ENCODE data around the gene DIAPH3. TPM values are rescaled to one million over a fixed set of nuclear protein-coding genes. Genes with fewer than 3 reads are reported as not detected.

DIAPH3 gene
- total RNA-seq, 1 experiment from 2014 or later = 27.6 TPM

- no peak for TF ChIP-seq ZNF281 (CRISPR knock-in tag; IDR thresholded peaks at IDR 0.05)
- TF ChIP-seq ATF6 (CRISPR knock-in tag; IDR thresholded peaks at IDR 0.05) = no peak
- no peak for TF ChIP-seq CREM (CRISPR knock-in tag; IDR thresholded peaks at IDR 0.05)
- no peak for TF ChIP-seq USF2 (CRISPR knock-in tag; IDR thresholded peaks at IDR 0.05)
These were observed 137.4 kb downstream of the DIAPH3 start (continued) for GRCh38 chr13:60026286-60026685.

DNA sequence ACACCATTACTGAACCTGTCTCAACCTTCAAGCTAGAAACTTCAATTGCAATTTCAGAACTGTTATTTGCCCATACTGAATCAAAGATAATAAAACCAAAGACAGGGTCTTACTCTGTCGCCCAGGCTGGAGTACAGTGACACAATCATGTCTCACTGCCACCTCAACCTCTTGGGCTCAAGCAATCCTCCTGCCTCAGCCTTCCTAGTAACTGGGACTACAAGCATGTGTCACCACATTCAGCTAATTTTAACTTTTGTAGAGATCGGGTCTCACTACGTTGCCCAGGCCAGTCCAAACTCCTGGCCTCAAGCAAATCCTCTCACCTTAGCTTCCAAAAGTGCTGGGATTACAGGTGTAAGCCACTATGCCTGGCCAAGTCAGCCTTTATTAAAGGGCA lies 143.4 kb downstream of the DIAPH3 start:
- Mint-ChIP-seq H3K4me3 (no peak overlapping the region), H3K36me3 (no peaks in the 10 kb centered on the region), H3K27ac (0 out of 2 replicates have a peak overlapping the region, but pooled peaks have one; percentile 17), H3K4me1 (no peaks in the 10 kb centered on the region), H3K27me3 (ENCODE audit: low read depth) (no peaks in the 10 kb centered on the region), H3K9me3 (no peaks in the 10 kb centered on the region)
- CTCF ChIA-PET = interaction anchor here (0.8 kb wide), 1 partner anchor 340 kb away, joined by 3 read pairs; no protein-coding TSS in a partner anchor
- TF ChIP-seq ZNF423 (CRISPR knock-in tag; IDR thresholded peaks at IDR 0.05) (no peak), ZNF121 (CRISPR knock-in tag; IDR thresholded peaks at IDR 0.05) (peak; percentile 84), ZBTB21 (CRISPR knock-in tag; IDR thresholded peaks at IDR 0.05; ENCODE audit: borderline replicate concordance) (no peak), FOXK1 (CRISPR knock-in tag; IDR thresholded peaks at IDR 0.05) (no peak), STAT6 (CRISPR knock-in tag; conservative IDR thresholded peaks at IDR 0.05; ENCODE audit: low read depth) (no peak)
- no peak for ATAC-seq
- no peak for DNase-seq (ENCODE audit: low spot score)
- POLR2A ChIA-PET = no interaction called here

DNA sequence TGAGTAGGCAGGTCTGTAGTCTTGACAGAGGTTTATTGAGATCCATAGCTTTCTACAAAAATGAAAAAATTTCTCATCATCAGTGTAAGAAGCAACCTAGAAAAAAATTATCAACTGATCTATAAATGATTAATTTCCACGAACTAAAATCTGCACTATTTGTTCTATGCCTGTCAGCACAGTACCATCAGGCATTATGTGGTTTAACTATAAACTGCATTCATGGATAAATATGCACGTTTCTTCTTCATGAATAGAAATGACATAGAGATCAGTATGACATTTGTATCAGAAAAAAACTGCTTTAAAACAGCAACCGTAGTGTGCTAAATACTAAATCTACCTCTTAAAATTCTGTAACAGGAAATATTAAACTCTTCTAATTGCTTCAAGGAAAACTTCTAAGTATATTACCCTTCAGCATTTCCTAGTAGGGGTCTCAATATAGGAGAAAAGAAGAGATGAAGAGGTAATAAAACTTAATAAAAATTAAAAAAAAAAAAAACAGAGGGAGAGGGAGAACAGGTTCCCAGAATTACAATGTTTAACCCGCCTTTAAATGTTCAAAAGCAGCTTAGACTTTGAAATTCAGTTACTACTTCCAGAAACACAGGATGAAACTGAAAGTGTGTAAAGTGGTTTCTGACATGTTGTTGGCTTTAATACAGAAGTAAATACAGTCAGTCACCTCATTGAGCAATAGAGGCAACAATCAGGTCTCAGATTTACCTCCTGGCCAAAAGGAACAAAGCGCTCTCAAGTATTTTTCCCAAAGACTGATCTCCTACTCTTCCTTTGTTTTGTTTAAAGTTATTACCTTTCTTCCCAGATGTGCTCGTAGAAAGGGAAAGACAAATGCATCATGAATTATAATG lies 144.4 kb downstream of the DIAPH3 start:
- Mint-ChIP-seq H3K4me1 (no peaks in the 10 kb centered on the region), H3K4me3 (no peak overlapping the region), H3K27me3 (ENCODE audit: low read depth) (no peaks in the 10 kb centered on the region), H3K9me3 (no peaks in the 10 kb centered on the region), H3K27ac (no peak overlapping the region), H3K36me3 (no peaks in the 10 kb centered on the region)
- POLR2A ChIA-PET = no interaction called here
- CTCF ChIA-PET = no interaction called here
- no peak for DNase-seq (ENCODE audit: low spot score)
- no peak for ATAC-seq
- TF ChIP-seq CTCF (IDR thresholded peaks at IDR 0.05) = no peak
- TF ChIP-seq ZNF512 (CRISPR knock-in tag; IDR thresholded peaks at IDR 0.05; ENCODE audit: borderline replicate concordance) = no peak
- TF ChIP-seq ZNF232 (CRISPR knock-in tag; IDR thresholded peaks at IDR 0.05) = no peak
- TF ChIP-seq NR3C1 (CRISPR knock-in tag; conservative IDR thresholded peaks at IDR 0.05; ENCODE audit: low read depth) = no peak
- no peak for TF ChIP-seq ZNF121 (CRISPR knock-in tag; IDR thresholded peaks at IDR 0.05)
- TF ChIP-seq NR1H2 (CRISPR knock-in tag; IDR thresholded peaks at IDR 0.05) = no peak
- TF ChIP-seq NFATC4 (CRISPR knock-in tag; IDR thresholded peaks at IDR 0.05) = no peak
- TF ChIP-seq IRF2 (CRISPR knock-in tag; IDR thresholded peaks at IDR 0.05; ENCODE audit: borderline replicate concordance, low read depth) = no peak
- no peak for TF ChIP-seq ZNF281 (CRISPR knock-in tag; IDR thresholded peaks at IDR 0.05)
- TF ChIP-seq PRRX2 (CRISPR knock-in tag; IDR thresholded peaks at IDR 0.05) = no peak

All from WTC11 (cell line).